Neutrophil (primary cell): ENCODE results near the gene LNPEP.
A peak's percentile ranks its signal among the peaks of the same experiment; 100 is the strongest.

Experiments
- H3K27ac ChIP-seq: fragments of 200-600 bp; sonication (generic); 2 replicates; pipeline ENCODE4 v1.5.1; 2016; ENCODE audit warnings: mild to moderate bottlenecking, moderate library complexity
- H3K27me3 ChIP-seq: fragments of 200-600 bp; sonication (generic); 2 replicates; pipeline ENCODE4 v1.6.0; 2016; ENCODE audit warnings: mild to moderate bottlenecking
- H3K36me3 ChIP-seq: fragments of 200-600 bp; sonication (generic); 2 replicates; pipeline ENCODE4 v1.5.1; 2017
- H3K4me1 ChIP-seq, 2 experiments: fragments of 200-600 bp in 1 of 2; sonication (generic) in 1 of 2; 1 replicate in 1 of 2; 2 replicates in 1 of 2; pipeline versions ENCODE4 v1.5.1 to v1.6.1; 2013 to 2016; ENCODE audit warnings: low read depth in 1 of 2, low read length in 1 of 2, mild to moderate bottlenecking in 1 of 2, moderate library complexity in 1 of 2; ENCODE audit not compliant: control insufficient read depth in 1 of 2, insufficient read depth in 1 of 2
- H3K4me3 ChIP-seq, 2 experiments: fragments of 200-600 bp in 1 of 2; sonication (generic) in 1 of 2; 1 replicate in 1 of 2; 2 replicates in 1 of 2; pipeline ENCODE4 v1.5.1; 2013 to 2016; ENCODE audit warnings: low read depth in 1 of 2, low read length in 1 of 2, mild to moderate bottlenecking in 1 of 2, moderate library complexity in 1 of 2
- H3K9me3 ChIP-seq: fragments of 200-600 bp; sonication (generic); 2 replicates; pipeline ENCODE4 v1.5.1; 2016
- TF ChIP-seq, protein P1 (sequence below): fragments of 200-600 bp; sonication (generic); IDR thresholded peaks from 2 replicates; pipeline ENCODE4 v1.5.1; 2016; ENCODE audit warnings: antibody characterized with exemption

Gene LNPEP

DNA sequence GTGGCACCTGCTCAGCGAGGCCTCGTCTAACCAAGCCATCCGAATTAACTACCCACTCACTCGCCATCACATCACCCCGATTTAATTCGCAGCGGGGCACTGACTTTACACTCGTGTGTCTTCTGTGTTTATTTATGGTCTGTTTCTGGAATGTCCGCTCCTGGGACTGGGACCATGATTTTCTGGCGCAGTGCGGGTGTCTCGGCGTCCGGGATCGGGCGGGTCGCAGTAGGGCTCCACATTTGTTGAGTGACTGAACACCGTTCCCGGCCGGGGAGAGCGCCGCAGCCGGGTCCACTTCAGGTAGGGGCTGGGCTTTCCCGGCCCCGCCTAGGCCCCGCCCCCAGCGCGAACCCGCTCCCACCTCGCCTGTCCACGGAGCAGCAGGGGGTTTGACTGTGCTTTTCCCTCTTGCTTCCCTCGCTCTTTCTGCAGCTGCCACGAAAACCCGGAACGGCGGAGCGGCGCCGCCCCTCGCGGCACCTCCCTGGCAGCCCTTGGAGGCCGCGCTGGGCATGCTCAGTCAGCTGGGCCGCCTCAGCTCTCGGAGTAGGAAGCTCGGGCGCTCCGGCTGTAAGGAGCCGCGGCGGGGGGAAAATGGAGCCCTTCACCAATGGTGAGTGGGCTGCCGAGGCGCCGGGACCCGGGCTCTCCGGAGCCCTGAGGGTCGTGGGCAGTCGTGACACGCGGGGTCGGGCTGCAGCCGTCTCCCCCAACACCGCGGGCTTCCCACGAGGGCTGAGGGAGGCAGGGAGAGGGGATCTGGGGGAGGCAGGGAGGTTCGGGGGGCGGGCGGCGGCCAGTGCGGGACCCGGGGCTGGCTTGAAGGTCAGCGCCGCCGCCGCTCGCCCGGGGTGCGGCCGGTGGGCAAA lies at the start of gene LNPEP:
Gene LNPEP (plus strand): TSS at position 522 of the 872 bp plus-strand sequence. CDS start 76 bp downstream, at position 598.
- Histone ChIP-seq H3K4me1 (peaks cover 38 to 44% of the 10 kb centered on the region in 2 experiments), H3K9me3 (no peaks in the 10 kb centered on the region), H3K4me3 (peak within 1 kb of the TSS; percentile 85 to 93), H3K27ac (peak within 1 kb of the TSS; percentile 96), H3K27me3 (no peaks in the 10 kb centered on the region), H3K36me3 (no peaks in the 10 kb centered on the region)
- TF ChIP-seq, protein P1, sequence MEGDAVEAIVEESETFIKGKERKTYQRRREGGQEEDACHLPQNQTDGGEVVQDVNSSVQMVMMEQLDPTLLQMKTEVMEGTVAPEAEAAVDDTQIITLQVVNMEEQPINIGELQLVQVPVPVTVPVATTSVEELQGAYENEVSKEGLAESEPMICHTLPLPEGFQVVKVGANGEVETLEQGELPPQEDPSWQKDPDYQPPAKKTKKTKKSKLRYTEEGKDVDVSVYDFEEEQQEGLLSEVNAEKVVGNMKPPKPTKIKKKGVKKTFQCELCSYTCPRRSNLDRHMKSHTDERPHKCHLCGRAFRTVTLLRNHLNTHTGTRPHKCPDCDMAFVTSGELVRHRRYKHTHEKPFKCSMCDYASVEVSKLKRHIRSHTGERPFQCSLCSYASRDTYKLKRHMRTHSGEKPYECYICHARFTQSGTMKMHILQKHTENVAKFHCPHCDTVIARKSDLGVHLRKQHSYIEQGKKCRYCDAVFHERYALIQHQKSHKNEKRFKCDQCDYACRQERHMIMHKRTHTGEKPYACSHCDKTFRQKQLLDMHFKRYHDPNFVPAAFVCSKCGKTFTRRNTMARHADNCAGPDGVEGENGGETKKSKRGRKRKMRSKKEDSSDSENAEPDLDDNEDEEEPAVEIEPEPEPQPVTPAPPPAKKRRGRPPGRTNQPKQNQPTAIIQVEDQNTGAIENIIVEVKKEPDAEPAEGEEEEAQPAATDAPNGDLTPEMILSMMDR = peak; percentile 2

DNA sequence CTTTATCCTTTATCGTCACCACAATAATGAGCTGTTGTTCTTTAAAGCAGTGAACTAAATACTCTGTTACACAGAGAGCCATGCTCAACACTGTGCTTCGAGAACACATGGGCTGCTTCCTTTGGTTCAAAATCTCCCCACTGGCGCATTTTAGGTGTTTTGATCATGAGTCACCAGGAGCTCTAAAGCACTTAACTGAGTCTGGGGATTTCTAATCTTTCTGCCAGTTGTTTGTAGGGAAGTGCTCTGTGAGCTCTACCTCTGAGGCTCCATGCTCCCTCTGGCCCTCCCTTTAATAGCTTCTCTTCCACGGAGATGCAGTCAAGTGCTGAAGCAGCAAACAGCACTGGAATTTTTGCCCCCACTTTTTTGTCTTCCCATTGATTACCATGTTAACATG lies 42.5 kb upstream of the LNPEP start:
- Histone ChIP-seq H3K27me3 (no peaks in the 10 kb centered on the region), H3K9me3 (no peaks in the 10 kb centered on the region), H3K36me3 (peaks cover 45% of the 10 kb centered on the region), H3K4me3 (no peak overlapping the region), H3K4me1 (peaks cover 3 to 13% of the 10 kb centered on the region in 2 experiments), H3K27ac (no peak overlapping the region)
- TF ChIP-seq, protein P1 = no peak

DNA sequence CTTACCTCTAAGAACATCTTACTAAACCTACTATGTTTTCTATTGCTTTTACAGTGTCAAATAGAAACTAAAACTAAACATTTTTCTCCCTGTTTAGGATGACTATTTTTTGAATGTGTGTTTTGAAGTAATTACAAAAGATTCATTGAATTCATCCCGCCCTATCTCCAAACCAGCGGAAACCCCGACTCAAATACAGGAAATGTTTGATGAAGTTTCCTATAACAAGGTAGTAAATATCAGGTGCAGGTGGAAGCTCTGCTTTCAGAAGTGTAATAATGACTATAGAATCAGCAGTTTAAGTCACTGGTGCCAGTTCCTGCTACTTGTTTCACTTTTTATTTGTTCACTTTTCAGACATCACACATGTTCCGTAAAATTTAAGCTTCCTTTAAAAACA lies 39.6 kb upstream of the LNPEP start:
- TF ChIP-seq, protein P1 = no peak
- Histone ChIP-seq H3K9me3 (no peaks in the 10 kb centered on the region), H3K27ac (peak overlapping the region; percentile 56), H3K27me3 (no peaks in the 10 kb centered on the region), H3K4me1 (peaks cover 3 to 13% of the 10 kb centered on the region in 2 experiments), H3K36me3 (peaks cover 35% of the 10 kb centered on the region), H3K4me3 (peak overlapping the region in 1 of 2 experiments; percentile 26)

DNA sequence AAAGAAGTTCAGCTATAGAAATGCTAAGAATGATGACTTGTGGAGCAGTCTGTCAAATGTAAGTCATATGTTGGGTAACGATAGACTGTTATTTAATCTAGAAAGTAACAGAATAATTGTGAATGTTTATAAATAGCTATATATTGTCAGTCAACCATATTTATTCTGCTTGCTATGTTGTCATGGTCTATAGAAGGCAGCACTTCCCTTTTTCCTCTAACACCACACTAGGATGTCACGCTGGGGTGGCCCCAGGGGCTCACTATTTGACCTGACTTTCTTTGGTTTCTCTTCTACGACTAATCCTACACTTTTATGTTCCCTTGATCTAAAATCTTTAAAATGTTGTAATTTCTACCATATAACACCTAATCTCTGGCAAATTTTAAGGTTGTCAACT lies 39.1 kb upstream of the LNPEP start:
- H3K4me3 ChIP-seq = peak overlapping the region in 1 of 2 experiments; percentile 26

DNA sequence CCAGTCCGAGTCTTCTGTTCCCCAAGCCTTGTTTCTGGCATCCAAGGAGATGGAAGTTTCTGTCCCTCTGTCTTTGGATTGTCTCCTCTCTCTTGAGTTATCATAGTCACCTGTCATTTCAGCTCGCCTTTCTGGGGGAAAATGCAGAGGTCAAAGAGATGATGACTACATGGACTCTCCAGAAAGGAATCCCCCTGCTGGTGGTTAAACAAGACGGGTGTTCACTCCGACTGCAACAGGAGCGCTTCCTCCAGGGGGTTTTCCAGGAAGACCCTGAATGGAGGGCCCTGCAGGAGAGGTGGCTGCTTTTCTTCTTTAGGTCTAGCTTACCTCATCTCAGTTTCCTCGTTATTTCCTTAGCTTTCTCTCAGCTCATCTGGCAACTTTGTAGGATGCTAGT lies 34.5 kb upstream of the LNPEP start:
- Histone ChIP-seq H3K9me3 (no peaks in the 10 kb centered on the region), H3K27me3 (no peaks in the 10 kb centered on the region), H3K36me3 (peaks cover 26% of the 10 kb centered on the region), H3K4me3 (no peak overlapping the region), H3K4me1 (peaks cover 9 to 13% of the 10 kb centered on the region in 2 experiments), H3K27ac (no peak overlapping the region)
- TF ChIP-seq, protein P1 = no peak

More for the DNA sequence above, 39.1 kb upstream of the LNPEP start:
- no peaks in the 10 kb centered on the region for H3K27me3 ChIP-seq
- H3K9me3 ChIP-seq = no peaks in the 10 kb centered on the region
- H3K36me3 ChIP-seq = peaks cover 35% of the 10 kb centered on the region
- peak overlapping the region; percentile 56 for H3K27ac ChIP-seq
- peaks cover 3 to 13% of the 10 kb centered on the region in 2 experiments for H3K4me1 ChIP-seq
- TF ChIP-seq, protein P1 = no peak
